GM23338 (cell line): Measurements from ENCODE around the gene OR2G6. TPM values are rescaled to one million over a fixed set of nuclear protein-coding genes. Genes with fewer than 3 reads are reported as not detected.
"Not testable (repeated sequence)": the region's sequence is repeated elsewhere in the genome, so short reads cannot be mapped to it uniquely, and the experiment has no call there.

ENCODE experiments used
- ATAC-seq: fragments of 200-7000 bp; cut with Tn5 transposase; 3 replicates; pipeline ENCODE4 v1.9.1; 2020
- DNase-seq: peaks from one replicate; pipeline ENCODE4 v3.0.0-alpha.2; 2015; ENCODE audit warnings: low spot score
- H2AFZ ChIP-seq: fragments of 200-600 bp; sonication (generic); 2 replicates; pipeline ENCODE4 v1.8.0; 2016; ENCODE audit warnings: antibody characterized with exemption, mild to moderate bottlenecking, moderate library complexity
- H3F3A ChIP-seq: fragments of 200-600 bp; sonication (generic); replicated peaks from 2 replicates; pipeline ENCODE4 v1.8.0; 2017; ENCODE audit warnings: antibody characterized with exemption, mixed run types, low read depth
- H3K27ac ChIP-seq: fragments of 200-600 bp; sonication (generic); 2 replicates; pipeline ENCODE4 v1.6.1; 2016; ENCODE audit warnings: low read depth
- H3K27me3 ChIP-seq: fragments of 200-600 bp; sonication (generic); 2 replicates; pipeline ENCODE4 v1.8.0; 2016; ENCODE audit warnings: mild to moderate bottlenecking, mixed run types, moderate library complexity; ENCODE audit not compliant: insufficient read depth
- H3K36me3 ChIP-seq: fragments of 200-600 bp; sonication (generic); 2 replicates; pipeline ENCODE4 v1.8.0; 2016; ENCODE audit warnings: mild to moderate bottlenecking; ENCODE audit not compliant: insufficient read depth
- H3K4me1 ChIP-seq: fragments of 200-600 bp; sonication (generic); 2 replicates; pipeline ENCODE4 v1.8.0; 2016; ENCODE audit warnings: mild to moderate bottlenecking, moderate library complexity; ENCODE audit not compliant: insufficient read depth
- H3K4me2 ChIP-seq: fragments of 200-600 bp; sonication (generic); 2 replicates; pipeline ENCODE4 v1.7.1; 2017; ENCODE audit warnings: mixed run types
- H3K4me3 ChIP-seq: fragments of 200-600 bp; sonication (generic); 2 replicates; pipeline ENCODE4 v1.6.1; 2016; ENCODE audit warnings: mixed run types
- H3K79me2 ChIP-seq: fragments of 200-600 bp; sonication (generic); replicated peaks from 2 replicates; pipeline ENCODE4 v1.8.0; 2017; ENCODE audit warnings: mild to moderate bottlenecking; ENCODE audit not compliant: insufficient read depth
- H3K9me2 ChIP-seq: fragments of 200-600 bp; sonication (generic); 2 replicates; pipeline ENCODE4 v1.8.0; 2017; ENCODE audit not compliant: insufficient read depth
- H4K20me1 ChIP-seq: fragments of 200-600 bp; sonication (generic); replicated peaks from 2 replicates; pipeline ENCODE4 v1.8.0; 2017; ENCODE audit warnings: mild to moderate bottlenecking; ENCODE audit not compliant: insufficient read depth
- H3K27ac Mint-ChIP-seq: 2 replicates; pipeline ENCODE4 v1.8.0; 2020; ENCODE audit warnings: inconsistent platforms, mild to moderate bottlenecking, moderate library complexity, mixed read lengths
- H3K27me3 Mint-ChIP-seq: 3 replicates; pipeline ENCODE4 v1.8.0; 2022; ENCODE audit warnings: low read depth, mild to moderate bottlenecking, moderate library complexity, mixed read lengths, inconsistent platforms; ENCODE audit not compliant: insufficient read depth, poor library complexity
- H3K36me3 Mint-ChIP-seq: 3 replicates; pipeline ENCODE4 v1.8.0; 2021; ENCODE audit warnings: low read depth, mild to moderate bottlenecking, inconsistent platforms, moderate library complexity, mixed read lengths
- H3K4me1 Mint-ChIP-seq: 3 replicates; pipeline ENCODE4 v1.8.0; 2020; ENCODE audit warnings: mild to moderate bottlenecking, inconsistent platforms, mixed read lengths
- H3K4me3 Mint-ChIP-seq: 3 replicates; pipeline ENCODE4 v1.8.0; 2021; ENCODE audit warnings: moderate library complexity, mild to moderate bottlenecking, inconsistent platforms, mixed read lengths
- H3K9me3 Mint-ChIP-seq: 3 replicates; pipeline ENCODE4 v1.8.0; 2020; ENCODE audit warnings: moderate library complexity, mild to moderate bottlenecking, inconsistent platforms, mixed read lengths
- CREB1 ChIP-seq: fragments of 250-450 bp; sonication (Bioruptor Pico); IDR thresholded peaks from 2 replicates; pipeline ENCODE4 v1.5.0; 2020; ENCODE audit warnings: low read depth, mild to moderate bottlenecking, moderate library complexity
- ETS1 ChIP-seq: IDR thresholded peaks from 2 replicates; pipeline ENCODE4 v1.6.1; 2016; ENCODE audit warnings: antibody characterized with exemption
- JUNB ChIP-seq: IDR thresholded peaks from one replicate; pipeline ENCODE4 v1.6.1; 2016; ENCODE audit warnings: antibody characterized with exemption; ENCODE audit not compliant: unreplicated experiment
- REST ChIP-seq: IDR thresholded peaks from one replicate; pipeline ENCODE4 v1.6.1; 2018; ENCODE audit warnings: antibody characterized with exemption; ENCODE audit not compliant: unreplicated experiment
- STAT1 ChIP-seq: IDR thresholded peaks from one replicate; pipeline ENCODE4 v1.6.1; 2016; ENCODE audit warnings: antibody characterized with exemption; ENCODE audit not compliant: unreplicated experiment
- ZNF331 ChIP-seq: fragments of 250-450 bp; sonication (Bioruptor Pico); IDR thresholded peaks from 2 replicates; pipeline ENCODE4 v1.5.0; 2020; ENCODE audit warnings: low read depth, mild to moderate bottlenecking, moderate library complexity
- long read RNA-seq: library from polyadenylated mRNA; unstranded; transcript quantifications from one replicate; pipeline ENCODE4 v2.0.0, GENCODE V29; 2020; ENCODE audit not compliant: unreplicated experiment
- polyA plus RNA-seq: library from polyadenylated mRNA; unstranded; fragments of >200 nt; fragmentation: Nextera tagmentation; extraction: Ambion mirVana; gene quantifications from 2 replicates; pipeline ENCODE4 v1.2.1, GENCODE V29; 2016
- total RNA-seq: library from RNA; depleted of rRNA; stranded (reverse); fragments of >200 nt; shearing (Covaris generic); gene quantifications from 2 replicates; pipeline ENCODE4 v1.2.3, GENCODE V29; 2014; rRNA removed

The OR2G6 gene
- total RNA-seq, result not detected in 2 replicates
- not detected in 2 replicates for polyA plus RNA-seq
- long read RNA-seq, result 0 reads

GRCh38 chr1:248507773-248508172 lies at the start of gene OR2G6:
Gene OR2G6 (plus strand): TSS chr1:248508073. CDS start chr1:248521647, 13,574 bp downstream.
- DNase-seq, H3K27me3 Mint-ChIP-seq, H3F3A ChIP-seq, H3K4me2 ChIP-seq, H3K36me3 ChIP-seq, H3K9me2 ChIP-seq, H2AFZ ChIP-seq, H3K27ac ChIP-seq, H3K9me3 Mint-ChIP-seq, ATAC-seq, H3K4me1 ChIP-seq, H3K4me1 Mint-ChIP-seq, H3K36me3 Mint-ChIP-seq, H3K4me3 ChIP-seq, H3K4me3 Mint-ChIP-seq, H3K27me3 ChIP-seq, H3K27ac Mint-ChIP-seq, H3K79me2 ChIP-seq, H4K20me1 ChIP-seq: not testable (repeated sequence)

GRCh38 chr1:248459117-248459516 lies 48.8 kb upstream of the OR2G6 start:
- not testable (repeated sequence) for H3K4me3 Mint-ChIP-seq, H3K27ac Mint-ChIP-seq, H3F3A ChIP-seq, H3K4me2 ChIP-seq, DNase-seq, ATAC-seq, H3K9me2 ChIP-seq, H4K20me1 ChIP-seq, H3K4me3 ChIP-seq, H3K27me3 ChIP-seq, H3K27ac ChIP-seq, H3K27me3 Mint-ChIP-seq, H3K36me3 ChIP-seq, H3K36me3 Mint-ChIP-seq, H3K4me1 Mint-ChIP-seq, H3K4me1 ChIP-seq, H2AFZ ChIP-seq, H3K79me2 ChIP-seq
- H3K9me3 Mint-ChIP-seq, result peaks cover 60% of the 10 kb centered on the region

GRCh38 chr1:248471154-248471553 lies 36.7 kb upstream of the OR2G6 start:
- Histone ChIP-seq H3K9me2 (no peaks in the 10 kb centered on the region), H3K27ac (no peak overlapping the region), H3K27me3 (no peaks in the 10 kb centered on the region), H2AFZ (no peak overlapping the region), H3K36me3 (no peaks in the 10 kb centered on the region), H3K4me3 (no peak overlapping the region), H3K4me2 (no peak overlapping the region), H3F3A (no peaks in the 10 kb centered on the region), H3K4me1 (no peaks in the 10 kb centered on the region), H3K79me2 (no peaks in the 10 kb centered on the region), H4K20me1 (no peaks in the 10 kb centered on the region)
- Mint-ChIP-seq H3K27ac (no peak overlapping the region), H3K4me3 (no peak overlapping the region), H3K9me3 (peaks cover 69% of the 10 kb centered on the region), H3K4me1 (no peaks in the 10 kb centered on the region), H3K27me3 (peaks cover 3% of the 10 kb centered on the region), H3K36me3 (peaks cover 21% of the 10 kb centered on the region)
- DNase-seq (no peak), ATAC-seq (no peak)
- TF ChIP-seq REST (no peak), ETS1 (no peak), JUNB (no peak), ZNF331 (no peak), STAT1 (no peak), CREB1 (CRISPR knock-in tag) (no peak)
